ENCODE data around the gene SNX10. TPM values are rescaled to one million over a fixed set of nuclear protein-coding genes. Genes with fewer than 3 reads are reported as not detected.

The SNX10 gene
- total RNA-seq, 2 donors from 2014 or later: 13.2 to 19.3 TPM

DNA sequence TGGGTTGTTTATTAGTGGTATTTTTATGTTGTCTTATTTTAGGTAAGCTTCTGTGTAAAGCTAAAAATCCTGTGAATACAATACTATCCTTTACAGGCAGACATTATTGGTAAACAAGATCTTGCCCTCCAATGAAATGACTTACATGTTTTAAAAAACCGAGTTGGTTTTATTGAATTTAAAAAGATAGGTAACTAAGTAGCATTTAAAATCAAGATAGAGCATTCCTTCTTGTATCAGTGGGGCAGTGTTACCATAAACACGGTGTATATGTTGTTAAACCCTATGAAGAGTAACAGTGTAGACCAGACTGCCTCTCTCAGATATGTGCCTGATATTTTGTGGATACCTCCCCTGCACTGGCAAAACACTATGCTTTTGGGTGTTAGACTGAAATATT is 81.0 kb downstream of the SNX10 start:
- TF ChIP-seq, protein P1, sequence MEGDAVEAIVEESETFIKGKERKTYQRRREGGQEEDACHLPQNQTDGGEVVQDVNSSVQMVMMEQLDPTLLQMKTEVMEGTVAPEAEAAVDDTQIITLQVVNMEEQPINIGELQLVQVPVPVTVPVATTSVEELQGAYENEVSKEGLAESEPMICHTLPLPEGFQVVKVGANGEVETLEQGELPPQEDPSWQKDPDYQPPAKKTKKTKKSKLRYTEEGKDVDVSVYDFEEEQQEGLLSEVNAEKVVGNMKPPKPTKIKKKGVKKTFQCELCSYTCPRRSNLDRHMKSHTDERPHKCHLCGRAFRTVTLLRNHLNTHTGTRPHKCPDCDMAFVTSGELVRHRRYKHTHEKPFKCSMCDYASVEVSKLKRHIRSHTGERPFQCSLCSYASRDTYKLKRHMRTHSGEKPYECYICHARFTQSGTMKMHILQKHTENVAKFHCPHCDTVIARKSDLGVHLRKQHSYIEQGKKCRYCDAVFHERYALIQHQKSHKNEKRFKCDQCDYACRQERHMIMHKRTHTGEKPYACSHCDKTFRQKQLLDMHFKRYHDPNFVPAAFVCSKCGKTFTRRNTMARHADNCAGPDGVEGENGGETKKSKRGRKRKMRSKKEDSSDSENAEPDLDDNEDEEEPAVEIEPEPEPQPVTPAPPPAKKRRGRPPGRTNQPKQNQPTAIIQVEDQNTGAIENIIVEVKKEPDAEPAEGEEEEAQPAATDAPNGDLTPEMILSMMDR (conservative IDR thresholded peaks at IDR 0.05): no peak
- 78 to 93% methylated on average over 2 of the region's 2 CpGs for WGBS, 2 experiments (ENCODE audit: insufficient coverage in 1 of 2, insufficient read length in 1 of 2)
- Histone ChIP-seq H3K27ac (ENCODE audit: low read depth, low read length) (no peak overlapping the region), H3K27me3 (ENCODE audit: control insufficient read depth, insufficient read depth, low read length, poor library complexity, severe bottlenecking) (peaks cover 24% of the 10 kb centered on the region), H3K36me3 (ENCODE audit: control insufficient read depth, insufficient read depth, low read length) (no peaks in the 10 kb centered on the region), H3K9me3 (ENCODE audit: control insufficient read depth, low read length) (no peaks in the 10 kb centered on the region), H3K4me1 (ENCODE audit: control insufficient read depth, insufficient read depth, low read length) (no peaks in the 10 kb centered on the region), H3K4me3 (ENCODE audit: low read length) (no peak overlapping the region), H3K9ac (ENCODE audit: extremely low read depth, low read length, poor library complexity, severe bottlenecking) (no peak overlapping the region)
- Mint-ChIP-seq H3K27ac (no peak overlapping the region), H3K27me3 (ENCODE audit: insufficient read depth) (peaks cover 15% of the 10 kb centered on the region), H3K4me3 (no peak overlapping the region), H3K9me3 (no peaks in the 10 kb centered on the region), H3K36me3 (ENCODE audit: low read depth) (no peaks in the 10 kb centered on the region), H3K4me1 (no peaks in the 10 kb centered on the region)
- no peak for DNase-seq

DNA sequence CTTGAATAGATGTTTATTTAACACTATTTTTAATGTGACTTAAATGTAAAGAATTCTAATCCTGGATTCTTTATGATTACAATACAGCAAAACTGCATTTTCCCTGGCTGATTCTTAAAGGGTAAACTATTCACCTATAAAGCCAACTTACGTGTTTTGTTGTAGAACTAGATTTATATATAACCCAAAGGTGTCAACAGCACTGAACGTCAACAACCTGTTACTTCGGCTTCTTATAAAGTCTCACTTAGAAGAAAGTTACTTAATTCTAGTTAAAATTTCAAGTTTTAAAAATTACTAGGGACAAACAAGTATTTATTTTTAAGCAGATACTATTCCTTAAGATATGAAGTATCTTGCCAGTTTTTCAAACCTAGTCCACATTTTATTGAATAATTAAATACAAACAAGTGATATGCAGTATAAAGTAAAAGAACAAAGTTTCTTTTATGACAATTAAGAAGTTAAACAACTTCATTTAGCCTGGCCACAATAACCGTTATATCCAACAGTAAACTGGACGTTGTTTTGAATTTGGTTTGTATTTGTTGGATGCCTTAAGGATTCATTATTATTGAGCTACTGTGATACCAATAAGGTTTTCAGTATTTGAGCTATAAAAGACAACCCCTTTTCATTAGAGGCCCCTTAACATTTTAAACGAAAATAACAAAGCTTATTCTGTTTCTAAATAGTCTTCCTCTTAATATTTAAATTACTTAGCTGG is 83.1 kb downstream of the SNX10 start:
- WGBS, 2 experiments (ENCODE audit: insufficient coverage in 1 of 2, insufficient read length in 1 of 2): 50% methylated on average over 4 of the region's 6 CpGs; no CpG with 5 or more reads in 1 of the 2 experiments
- Histone ChIP-seq H3K4me1 (ENCODE audit: control insufficient read depth, insufficient read depth, low read length) (no peaks in the 10 kb centered on the region), H3K36me3 (ENCODE audit: control insufficient read depth, insufficient read depth, low read length) (no peaks in the 10 kb centered on the region), H3K27ac (ENCODE audit: low read depth, low read length) (peak overlapping the region; percentile 46), H3K27me3 (ENCODE audit: control insufficient read depth, insufficient read depth, low read length, poor library complexity, severe bottlenecking) (peaks cover 32% of the 10 kb centered on the region), H3K9ac (ENCODE audit: extremely low read depth, low read length, poor library complexity, severe bottlenecking) (no peak overlapping the region), H3K4me3 (ENCODE audit: low read length) (no peak overlapping the region), H3K9me3 (ENCODE audit: control insufficient read depth, low read length) (no peaks in the 10 kb centered on the region)
- DNase-seq: no peak
- Mint-ChIP-seq H3K4me1 (no peaks in the 10 kb centered on the region), H3K36me3 (ENCODE audit: low read depth) (no peaks in the 10 kb centered on the region), H3K27ac (no peak overlapping the region), H3K27me3 (ENCODE audit: insufficient read depth) (peaks cover 25% of the 10 kb centered on the region), H3K9me3 (no peaks in the 10 kb centered on the region), H3K4me3 (no peak overlapping the region)
- TF ChIP-seq, protein P1 (conservative IDR thresholded peaks at IDR 0.05): no peak

DNA sequence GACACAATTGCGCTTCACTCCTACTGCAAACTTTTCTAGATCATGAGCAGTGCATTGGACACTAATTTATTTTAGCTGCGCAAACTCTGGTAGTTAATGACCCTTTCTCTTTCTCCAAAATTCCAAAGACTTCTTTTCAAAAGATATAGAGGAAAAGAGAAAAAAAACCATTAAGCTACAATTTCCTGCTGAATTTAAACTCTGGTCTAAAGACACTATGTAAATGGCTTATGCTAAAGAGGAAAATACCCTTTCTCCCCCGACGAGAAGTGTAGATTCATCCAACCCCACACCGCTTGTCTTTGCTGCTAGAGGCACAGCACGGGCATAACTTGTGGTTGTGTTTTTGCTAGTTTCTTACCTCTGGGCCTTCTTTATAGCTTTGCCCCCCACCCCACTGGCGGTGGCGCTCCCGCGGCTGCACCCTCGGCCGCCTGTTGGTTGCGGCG is 84.1 kb downstream of the SNX10 start:
- Histone ChIP-seq H3K4me3 (ENCODE audit: low read length) (peak overlapping the region; percentile 78), H3K9ac (ENCODE audit: extremely low read depth, low read length, poor library complexity, severe bottlenecking) (no peak overlapping the region), H3K9me3 (ENCODE audit: control insufficient read depth, low read length) (no peaks in the 10 kb centered on the region), H3K4me1 (ENCODE audit: control insufficient read depth, insufficient read depth, low read length) (no peaks in the 10 kb centered on the region), H3K36me3 (ENCODE audit: control insufficient read depth, insufficient read depth, low read length) (no peaks in the 10 kb centered on the region), H3K27ac (ENCODE audit: low read depth, low read length) (peak overlapping the region; percentile 99), H3K27me3 (ENCODE audit: control insufficient read depth, insufficient read depth, low read length, poor library complexity, severe bottlenecking) (peaks cover 32% of the 10 kb centered on the region)
- Mint-ChIP-seq H3K36me3 (ENCODE audit: low read depth) (no peaks in the 10 kb centered on the region), H3K4me3 (peak overlapping the region; percentile 65), H3K27me3 (ENCODE audit: insufficient read depth) (peaks cover 25% of the 10 kb centered on the region), H3K9me3 (no peaks in the 10 kb centered on the region), H3K27ac (peak overlapping the region; percentile 37), H3K4me1 (no peaks in the 10 kb centered on the region)
- WGBS, 2 experiments (ENCODE audit: insufficient coverage in 1 of 2, insufficient read length in 1 of 2): 11% methylated on average over 4 to 14 of the region's 14 CpGs
- TF ChIP-seq, protein P1 (conservative IDR thresholded peaks at IDR 0.05): no peak
- DNase-seq: no peak
